Fibroblast of skin of back (primary cell): Measurements from ENCODE around the gene BTG3. TPM values are rescaled to one million over a fixed set of nuclear protein-coding genes. Genes with fewer than 3 reads are reported as not detected.
A peak's percentile ranks its signal among the peaks of the same experiment; 100 is the strongest.

Experiments
- DNase-seq: peaks from one replicate; pipeline ENCODE4 v3.0.0-alpha.2; 2013
- polyA plus RNA-seq, 2 experiments: library from polyadenylated mRNA; unstranded; fragments of 120-200 nt; gene quantifications; one replicate each; pipeline ENCODE4 v1.2.1, GENCODE V29; 2013; ENCODE audit not compliant: insufficient read length in 2 of 2

BTG3 gene, protein sequence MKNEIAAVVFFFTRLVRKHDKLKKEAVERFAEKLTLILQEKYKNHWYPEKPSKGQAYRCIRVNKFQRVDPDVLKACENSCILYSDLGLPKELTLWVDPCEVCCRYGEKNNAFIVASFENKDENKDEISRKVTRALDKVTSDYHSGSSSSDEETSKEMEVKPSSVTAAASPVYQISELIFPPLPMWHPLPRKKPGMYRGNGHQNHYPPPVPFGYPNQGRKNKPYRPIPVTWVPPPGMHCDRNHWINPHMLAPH
- polyA plus RNA-seq (2013, experiment 1 of 2; ENCODE audit: insufficient read length) = 38.9 TPM
- 27.2 TPM for polyA plus RNA-seq (2013, experiment 2 of 2; ENCODE audit: insufficient read length)

- DNase-seq = peak; percentile 83
Measured at GRCh38 chr21:17612565-17613241, at the start of gene BTG3. Gene BTG3, minus strand, starts transcription at chr21:17612901. Its CDS starts 3,757 bp downstream, at chr21:17609144.

DNA sequence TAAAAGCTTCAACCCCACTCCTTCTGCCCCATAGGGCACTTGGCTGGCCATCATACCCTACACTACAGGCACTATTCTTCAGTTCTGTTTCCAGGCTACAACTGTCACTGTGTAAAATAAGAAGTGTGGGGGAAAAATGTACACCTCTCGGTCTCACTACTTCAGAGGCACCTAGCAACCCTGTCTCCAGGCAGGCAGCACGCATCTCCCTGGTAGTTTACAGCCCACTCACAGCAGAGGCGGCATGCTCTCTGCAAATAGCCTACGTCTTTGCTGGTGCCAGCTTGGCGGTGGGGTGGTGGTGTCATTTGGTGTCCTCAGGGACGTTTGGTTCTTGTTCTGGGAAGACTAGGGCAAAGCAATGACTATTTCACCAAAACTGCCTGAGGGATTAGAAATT lies 48.2 kb upstream of the BTG3 start:
- no peak for DNase-seq

DNA sequence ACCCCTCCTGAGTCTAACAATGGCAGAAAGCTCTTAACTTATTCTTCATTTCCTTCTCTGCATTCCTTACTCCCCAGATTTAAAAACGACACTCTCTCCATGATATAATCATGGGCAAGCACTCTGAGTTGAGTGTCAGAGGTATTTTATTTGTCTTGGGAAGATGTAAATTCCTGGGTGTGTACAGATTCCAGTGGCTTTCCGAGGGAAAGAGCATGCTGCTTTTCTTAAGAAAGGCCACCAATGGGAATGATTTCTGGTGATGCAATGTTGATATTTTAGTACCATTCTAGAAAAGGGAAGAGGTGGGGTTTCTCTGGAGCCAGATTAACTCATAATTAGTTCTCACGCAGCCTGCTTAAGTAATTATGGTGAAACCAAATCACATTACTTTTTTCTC lies 47.8 kb upstream of the BTG3 start:
- DNase-seq = peak; percentile 20

DNA sequence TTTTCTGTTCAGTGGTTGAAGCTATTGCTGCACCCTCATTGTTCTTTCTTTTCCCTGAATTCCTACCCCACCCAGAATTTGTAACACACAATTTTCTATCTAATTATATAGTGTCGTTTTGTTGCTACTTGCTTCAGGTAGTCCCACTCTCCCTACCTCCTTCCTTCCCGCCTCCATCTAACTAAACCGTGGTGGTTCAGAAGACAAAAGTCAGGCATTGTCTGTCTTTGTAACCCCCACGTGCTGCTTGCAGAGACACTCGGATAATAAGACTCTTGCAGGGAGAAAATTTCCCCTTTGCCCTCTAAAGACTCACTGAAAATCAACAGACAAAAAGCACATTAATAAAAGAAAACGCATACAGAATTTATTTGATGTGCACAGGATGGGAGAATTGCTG lies 46.2 kb upstream of the BTG3 start:
- no peak for DNase-seq

GRCh38 chr21:17651526-17651925 lies 38.8 kb upstream of the BTG3 start:
- DNase-seq = no peak

DNA sequence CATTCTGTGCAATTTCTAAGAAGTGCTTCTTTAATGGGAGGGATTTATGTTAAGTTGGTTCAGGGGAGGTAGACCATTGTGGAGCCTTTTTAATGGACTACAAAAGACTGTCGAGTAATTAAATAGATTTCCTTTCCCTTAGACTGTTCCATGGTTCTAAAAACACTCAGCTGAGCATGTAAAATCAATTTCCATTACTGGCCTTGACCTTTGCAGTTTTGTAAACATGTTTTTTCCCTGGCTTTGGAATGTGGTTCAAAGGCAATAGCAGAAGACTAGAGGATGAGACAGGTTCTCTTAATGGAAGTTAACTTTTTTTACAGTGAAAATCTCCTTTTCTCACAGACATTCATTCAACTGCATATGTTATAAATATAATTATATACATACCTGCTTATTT lies 37.6 kb upstream of the BTG3 start:
- DNase-seq = no peak

DNA sequence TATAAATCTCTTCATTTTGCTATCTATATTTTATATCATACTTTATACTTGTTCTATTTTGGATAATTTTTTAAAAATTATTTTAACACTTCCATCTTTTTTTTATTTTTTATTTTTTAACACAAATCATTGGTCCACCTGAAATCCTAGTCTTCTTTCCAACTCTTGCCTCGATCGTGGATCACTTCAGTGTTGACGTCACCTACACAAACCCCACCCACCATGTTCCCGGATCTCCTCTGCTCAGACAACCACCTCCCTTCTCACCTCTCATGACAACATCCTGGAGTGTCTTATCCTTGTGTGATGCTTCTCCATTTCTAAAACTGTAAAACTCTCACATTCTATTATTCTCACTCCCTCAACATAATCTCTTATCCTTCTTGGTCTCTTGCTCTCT lies 34.1 kb upstream of the BTG3 start:
- no peak for DNase-seq

- no peak for DNase-seq
Measured at GRCh38 chr21:17644186-17644585, 31.5 kb upstream of the BTG3 start.

DNA sequence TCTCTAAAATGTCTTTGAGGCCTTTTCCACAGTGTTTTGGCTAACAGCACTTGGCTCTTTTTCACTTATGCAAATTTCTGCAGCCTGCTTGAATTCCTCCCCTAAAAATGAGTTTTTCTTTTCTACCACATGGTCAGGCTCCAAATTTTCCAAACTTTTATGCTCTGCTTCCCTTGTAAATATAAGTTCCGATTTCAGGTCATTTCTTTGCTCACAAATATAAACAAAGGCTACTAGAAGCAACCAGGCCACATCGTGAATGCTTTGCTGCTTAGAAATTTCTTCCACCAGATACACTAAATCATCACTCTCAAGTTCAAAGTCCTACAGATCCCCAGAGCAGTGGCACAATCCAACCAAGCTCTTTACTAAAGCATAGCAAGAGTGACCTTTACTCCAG lies 28.1 kb upstream of the BTG3 start:
- no peak for DNase-seq

DNA sequence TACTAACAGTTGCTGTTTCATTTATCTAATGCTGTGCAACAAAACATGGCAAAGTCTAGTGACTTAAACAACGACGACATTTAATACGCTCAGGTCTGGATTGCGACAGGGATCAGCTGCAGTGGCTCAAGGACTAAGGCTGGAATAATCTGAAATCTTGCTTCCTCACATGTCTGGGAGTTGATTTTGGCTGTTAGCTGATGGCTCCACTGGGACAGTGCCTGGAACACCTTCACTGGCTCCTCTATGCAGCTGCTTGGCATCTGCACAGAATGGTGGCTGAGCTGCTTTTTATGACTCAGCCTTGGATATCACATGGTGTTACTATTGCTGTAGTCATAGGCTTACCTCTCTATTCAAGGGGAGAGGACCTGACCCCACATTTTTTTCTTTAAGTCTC lies 24.0 kb upstream of the BTG3 start:
- DNase-seq = no peak

- DNase-seq = no peak
Measured at GRCh38 chr21:17631195-17631594, 18.5 kb upstream of the BTG3 start.

DNA sequence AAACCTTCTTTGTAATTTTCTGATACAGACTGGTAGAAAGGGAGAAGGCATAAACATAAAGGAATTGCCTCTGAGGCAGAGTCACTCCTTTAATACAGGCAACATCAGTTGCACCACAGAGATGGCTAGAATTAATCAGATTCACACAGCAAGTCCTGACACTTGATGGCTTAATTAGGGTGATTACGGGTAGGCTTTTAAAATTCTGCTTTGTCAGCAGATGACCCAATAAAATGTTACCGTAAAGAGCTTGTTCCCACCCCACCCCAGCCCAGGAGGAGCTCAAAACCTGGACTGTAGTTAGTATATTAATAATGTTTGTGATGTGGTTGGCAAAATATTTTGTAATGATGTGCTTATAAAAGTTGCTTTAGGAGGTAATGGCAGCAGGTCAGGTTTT lies 9.3 kb upstream of the BTG3 start:
- DNase-seq = no peak

GRCh38 chr21:17616831-17617230 lies 4.1 kb upstream of the BTG3 start:
- DNase-seq = no peak

- DNase-seq = peak; percentile 5
Measured at GRCh38 chr21:17613242-17613676, 558 bp upstream of the BTG3 start.

- DNase-seq = peak; percentile 32
Measured at GRCh38 chr21:17612023-17612564, 607 bp downstream of the BTG3 start.

- peak; percentile 87 for DNase-seq
Measured at GRCh38 chr21:17611414-17612022, 1.2 kb downstream of the BTG3 start.

- DNase-seq = no peak
Measured at GRCh38 chr21:17610911-17611310, 1.8 kb downstream of the BTG3 start.

GRCh38 chr21:17609681-17610080 lies 3.0 kb downstream of the BTG3 start:
- no peak for DNase-seq

DNA sequence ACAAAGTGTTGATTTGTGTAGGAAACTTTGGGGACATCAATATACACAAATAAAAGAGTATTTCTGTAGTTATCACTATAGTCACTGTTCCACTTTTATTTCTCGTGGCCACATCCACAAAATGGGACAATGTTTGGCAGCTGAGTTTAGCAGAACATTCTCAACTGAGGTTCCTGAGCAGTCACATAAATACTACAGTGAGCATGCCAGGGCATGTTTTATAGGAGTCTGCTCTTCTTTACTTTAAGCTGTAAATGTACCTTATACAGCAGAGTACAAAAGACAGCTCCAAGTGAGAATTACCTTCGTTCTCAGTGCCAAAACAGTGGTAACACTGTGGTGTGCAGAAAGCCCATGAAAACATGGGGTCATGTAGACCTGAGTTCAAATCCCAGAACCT lies 5.0 kb downstream of the BTG3 start:
- no peak for DNase-seq

- DNase-seq = peak; percentile 25
Measured at GRCh38 chr21:17602874-17603273, 9.8 kb downstream of the BTG3 start.

- DNase-seq = no peak
Measured at GRCh38 chr21:17598437-17598836, 14.3 kb downstream of the BTG3 start.

DNA sequence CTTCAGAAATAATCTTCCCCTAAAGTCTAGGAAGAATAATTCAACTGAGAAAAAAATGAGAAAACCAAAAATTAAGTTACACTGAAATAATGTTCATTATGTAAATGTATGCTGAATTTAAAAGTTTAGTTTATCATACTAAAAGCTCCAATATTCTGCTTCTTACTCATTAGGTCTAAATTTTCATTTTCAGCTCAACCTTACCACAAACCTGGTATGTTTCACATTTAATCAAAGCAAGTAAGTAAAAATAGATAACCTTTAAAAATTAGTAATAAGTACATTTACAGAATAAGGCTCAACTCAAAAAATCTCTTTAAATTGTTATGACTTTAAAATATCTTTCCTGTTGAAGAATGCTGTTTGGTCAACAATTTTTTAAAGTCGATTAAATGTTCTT lies 15.0 kb downstream of the BTG3 start:
- no peak for DNase-seq

DNA sequence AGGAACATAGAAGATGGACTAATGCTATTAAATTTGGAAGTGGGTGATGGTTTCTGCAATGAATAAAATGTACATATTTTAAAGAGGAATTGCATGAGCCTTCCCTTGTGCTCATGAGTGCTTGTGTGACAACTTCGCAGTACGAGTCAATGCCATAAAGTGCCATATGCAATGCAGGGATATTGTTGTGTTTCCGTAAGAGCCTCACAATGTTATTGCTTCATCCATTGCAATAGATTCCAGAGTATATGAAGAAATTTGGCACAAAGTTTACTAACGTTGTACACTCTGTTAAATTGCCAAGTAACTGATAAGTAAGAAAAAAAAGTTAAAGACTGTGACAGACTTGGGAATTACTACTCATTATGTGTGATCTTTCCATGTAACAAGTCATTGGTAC lies 22.3 kb downstream of the BTG3 start:
- DNase-seq = no peak
